K562 (cell line): ENCODE data around the gene HMX3. TPM values are rescaled to one million over a fixed set of nuclear protein-coding genes. Genes with fewer than 3 reads are reported as not detected.

Source experiments
- ATF1 ChIP-seq, 2 experiments: fragments of 450-650 bp in 1 of 2; IDR thresholded peaks; 2 replicates each; pipeline ENCODE4 v1.6.1; 2016; ENCODE audit warnings: missing compliant biosample characterization in 1 of 2, missing genetic modification characterization in 1 of 2
- CTCF ChIP-seq, 3 experiments: IDR thresholded peaks in 2 of 3; conservative IDR thresholded peaks in 1 of 3; 2 replicates each; pipeline ENCODE4 v1.5.1; 2011 to 2012; ENCODE audit warnings: low read length in 3 of 3, mild to moderate bottlenecking in 3 of 3, control low read depth in 2 of 3, improper control_type of control experiment in 1 of 3, inconsistent platforms in 1 of 3, low read depth in 1 of 3, mixed read lengths in 1 of 3, moderate library complexity in 1 of 3; ENCODE audit not compliant: insufficient read depth in 2 of 3
- GABPB1 ChIP-seq: sonication (generic); formaldehyde crosslinking; IDR thresholded peaks from 2 replicates; pipeline ENCODE4 v1.8.0; 2022; ENCODE audit warnings: mild to moderate bottlenecking, missing genetic modification reagents
- ILF3 ChIP-seq: fragments of 450-650 bp; IDR thresholded peaks from 2 replicates; pipeline ENCODE4 v1.6.1; 2018; ENCODE audit warnings: antibody characterized with exemption, mild to moderate bottlenecking, moderate library complexity, borderline replicate concordance
- NFRKB ChIP-seq: fragments of 450-650 bp; IDR thresholded peaks from 2 replicates; pipeline ENCODE4 v1.6.1; 2016; ENCODE audit warnings: low read depth
- NR2C2 ChIP-seq, 2 experiments: fragments of 200-800 bp in 1 of 2; sonication (Bioruptor generic) in 1 of 2; sonication (generic) in 1 of 2; formaldehyde crosslinking in 1 of 2; IDR thresholded peaks; 2 replicates each; pipeline versions ENCODE4 v1.6.1 to v1.8.0; 2016 to 2022; ENCODE audit warnings: mild to moderate bottlenecking in 1 of 2, missing compliant biosample characterization in 1 of 2, missing genetic modification characterization in 1 of 2, missing genetic modification reagents in 1 of 2
- NRF1 ChIP-seq, 2 experiments: fragments of 450-650 bp; IDR thresholded peaks in 1 of 2; conservative IDR thresholded peaks in 1 of 2; 2 replicates each; pipeline ENCODE4 v1.6.1; 2014; ENCODE audit warnings: mild to moderate bottlenecking in 2 of 2
- SIN3B ChIP-seq: fragments of 450-650 bp; IDR thresholded peaks from 2 replicates; pipeline ENCODE4 v1.6.1; 2017; ENCODE audit warnings: low read depth, mild to moderate bottlenecking, moderate library complexity
- SRF ChIP-seq, 2 experiments: fragments of 250-450, 450-650 bp in 1 of 2; sonication (Bioruptor Pico) in 1 of 2; sonication (generic) in 1 of 2; formaldehyde crosslinking; IDR thresholded peaks; 2 replicates each; pipeline versions ENCODE4 v1.5.0 to v1.5.1; 2020 to 2022; ENCODE audit warnings: mild to moderate bottlenecking in 1 of 2, missing genetic modification reagents in 1 of 2
- SRSF9 ChIP-seq: fragments of 200-400 bp; formaldehyde crosslinking; IDR thresholded peaks from 2 replicates; pipeline ENCODE4 v1.6.1; 2017; ENCODE audit warnings: low read depth, low read length, borderline replicate concordance
- SUPT5H ChIP-seq: fragments of 450-650 bp; IDR thresholded peaks from 2 replicates; pipeline ENCODE4 v1.6.1; 2016
- TAF1 ChIP-seq: IDR thresholded peaks from 2 replicates; pipeline ENCODE4 v1.6.1; 2011; ENCODE audit warnings: mild to moderate bottlenecking, low read length, moderate library complexity; ENCODE audit not compliant: insufficient read depth, control insufficient read depth, severe bottlenecking; ENCODE audit errors: extremely low read depth
- TBP ChIP-seq: optimal IDR thresholded peaks from 2 replicates; pipeline ENCODE3; 2011; ENCODE audit warnings: low read depth, low read length, improper control_type of control experiment
- TCFL5 ChIP-seq: fragments of 250-450 bp; sonication (Bioruptor Pico); conservative IDR thresholded peaks from 2 replicates; pipeline ENCODE4 v1.6.1; 2021; ENCODE audit warnings: mild to moderate bottlenecking, moderate library complexity, matching md5 sums
- UBTF ChIP-seq, 2 experiments: IDR thresholded peaks; 2 replicates each; pipeline ENCODE4 v1.6.1; 2012; ENCODE audit warnings: improper control_type of control experiment in 2 of 2, low read depth in 2 of 2, low read length in 2 of 2, borderline replicate concordance in 1 of 2
- ZBTB43 ChIP-seq: sonication (generic); formaldehyde crosslinking; IDR thresholded peaks from 2 replicates; pipeline ENCODE4 v1.8.0; 2023; ENCODE audit warnings: mild to moderate bottlenecking, missing genetic modification reagents
- ZBTB7A ChIP-seq: IDR thresholded peaks from 2 replicates; pipeline ENCODE4 v1.6.1; 2011; ENCODE audit warnings: low read depth, mild to moderate bottlenecking, low read length, moderate library complexity, borderline replicate concordance; ENCODE audit not compliant: control insufficient read depth
- ZNF589 ChIP-seq: fragments of 200-800 bp; sonication (Bioruptor generic); IDR thresholded peaks from 2 replicates; pipeline ENCODE4 v1.6.1; 2016; ENCODE audit warnings: low read depth, missing genetic modification characterization, missing compliant biosample characterization
- ZNF655 ChIP-seq: fragments of 250-450 bp; sonication (Bioruptor Pico); IDR thresholded peaks from 2 replicates; pipeline ENCODE4 v1.5.0; 2021
- polyA plus RNA-seq, 8 experiments: library from polyadenylated mRNA; depleted of rRNA in 4 of 8; stranded (reverse) in 5 of 8; unstranded in 3 of 8; fragments of >200 nt; fragmentation: Nextera tagmentation in 2 of 8; fragmentation: Illumina TruSeq in 1 of 8; extraction: Ambion mirVana in 2 of 8; extraction: Trizol in 1 of 8; gene quantifications; 2 replicates each; pipeline versions ENCODE4 v1.2.1 to v1.2.3, GENCODE V29; 2011 to 2014; ENCODE audit warnings: inconsistent platforms in 1 of 8, missing spikeins in 1 of 8
- total RNA-seq, 7 experiments: library from RNA; depleted of rRNA in 6 of 7; stranded (reverse); fragments of >200 nt in 6 of 7; fragmentation: Illumina TruSeq in 2 of 7; extraction: Trizol in 2 of 7; gene quantifications; 2 replicates each; pipeline versions ENCODE4 v1.2.1 to v1.2.3, GENCODE V29; 2011 to 2021; ENCODE audit warnings: low replicate concordance in 1 of 7

Gene HMX3
- total and polyA plus RNA-seq, 9 of the 15 experiments (the other 6 are each of a cell fraction or from before 2014, with no cell fraction given), result 0.55 to 43.5 (median 7.4) TPM; not detected in 2

GRCh38 chr10:123135415-123136141 is at the start of gene HMX3 (continued):
- TF ChIP-seq TAF1 (peak; percentile 26), CTCF (IDR thresholded peaks at IDR 0.05 in 2 of 3, conservative IDR thresholded peaks at IDR 0.05 in 1 of 3; ENCODE audit: insufficient read depth in 2 of 3, low read depth in 1 of 3, low read length in 3 of 3) (no peak), SRF (CRISPR knock-in tag; IDR thresholded peaks at IDR 0.05) (peak; percentile 70 to 95; a peak in 3 of 4 replicates), ZBTB43 (CRISPR knock-in tag) (no peak), NR2C2 (CRISPR knock-in tag; IDR thresholded peaks at IDR 0.05) (no peak), NR2C2 (tag; IDR thresholded peaks at IDR 0.05) (peak; percentile 90), ZBTB7A (peak; percentile 65), GABPB1 (peak; percentile 1; the same call in 1 of the 2 replicates), ZNF655 (CRISPR knock-in tag) (no peak), ILF3 (no peak), SIN3B (no peak), SRSF9 (no peak), ZNF589 (CRISPR knock-in tag) (peak; percentile 11; the same call in 1 of the 2 replicates), NRF1 (conservative IDR thresholded peaks at IDR 0.05 in 1 of 2, IDR thresholded peaks at IDR 0.05 in 1 of 2) (peak; percentile 37 to 53; a peak in 3 of 4 replicates), SUPT5H (peak; percentile 70), ATF1 (CRISPR knock-in tag; IDR thresholded peaks at IDR 0.05) (no peak), ATF1 (tag; IDR thresholded peaks at IDR 0.05) (no peak; the same call in 1 of the 2 replicates), TBP (peak; percentile 62), NFRKB (peak; percentile 19; the same call in 1 of the 2 replicates), UBTF (IDR thresholded peaks at IDR 0.05; ENCODE audit: borderline replicate concordance in 1 of 2, low read depth in 2 of 2, low read length in 2 of 2) (peak in 1 of 2 experiments; percentile 76; a peak in 1 of 4 replicates), TCFL5 (no peak)
